ENCODE measurements around the gene MCCD1. TPM values are rescaled to one million over a fixed set of nuclear protein-coding genes. Genes with fewer than 3 reads are reported as not detected.

Gene MCCD1
- total and polyA plus RNA-seq, 2 of the 13 experiments (the other 11 are each of a cell fraction or from before 2014, with no cell fraction given): 0.15 TPM; not detected in 1

DNA sequence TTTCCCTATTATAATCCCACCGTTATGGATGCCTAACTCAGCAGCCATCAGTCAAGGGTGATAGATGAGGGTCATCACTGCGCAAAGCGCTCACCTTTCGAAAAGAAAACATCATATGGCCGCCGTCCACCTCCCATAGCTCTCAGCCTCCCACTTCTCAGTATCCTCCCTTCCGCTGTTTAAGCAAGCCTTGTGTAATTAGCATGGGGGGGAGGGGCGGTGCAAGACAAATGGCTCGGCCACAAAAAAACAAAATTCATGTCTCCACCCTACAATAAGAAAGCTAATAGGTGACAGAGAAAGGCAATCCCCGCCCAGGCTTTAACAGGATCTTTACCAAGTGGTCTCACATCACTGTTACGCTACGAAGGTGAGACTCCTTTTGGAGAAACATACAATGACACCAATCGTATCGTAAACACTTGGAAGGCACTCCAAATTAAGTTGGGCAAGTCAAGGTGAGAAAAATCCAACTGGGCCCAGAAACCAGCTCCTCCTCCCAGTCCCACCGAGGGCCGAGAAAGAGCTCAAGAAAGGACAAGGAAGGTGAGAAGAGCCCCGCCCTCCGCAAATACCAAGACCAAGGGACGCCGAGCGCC lies 12.4 kb downstream of the MCCD1 start (continued):
- TF ChIP-seq, protein P1, sequence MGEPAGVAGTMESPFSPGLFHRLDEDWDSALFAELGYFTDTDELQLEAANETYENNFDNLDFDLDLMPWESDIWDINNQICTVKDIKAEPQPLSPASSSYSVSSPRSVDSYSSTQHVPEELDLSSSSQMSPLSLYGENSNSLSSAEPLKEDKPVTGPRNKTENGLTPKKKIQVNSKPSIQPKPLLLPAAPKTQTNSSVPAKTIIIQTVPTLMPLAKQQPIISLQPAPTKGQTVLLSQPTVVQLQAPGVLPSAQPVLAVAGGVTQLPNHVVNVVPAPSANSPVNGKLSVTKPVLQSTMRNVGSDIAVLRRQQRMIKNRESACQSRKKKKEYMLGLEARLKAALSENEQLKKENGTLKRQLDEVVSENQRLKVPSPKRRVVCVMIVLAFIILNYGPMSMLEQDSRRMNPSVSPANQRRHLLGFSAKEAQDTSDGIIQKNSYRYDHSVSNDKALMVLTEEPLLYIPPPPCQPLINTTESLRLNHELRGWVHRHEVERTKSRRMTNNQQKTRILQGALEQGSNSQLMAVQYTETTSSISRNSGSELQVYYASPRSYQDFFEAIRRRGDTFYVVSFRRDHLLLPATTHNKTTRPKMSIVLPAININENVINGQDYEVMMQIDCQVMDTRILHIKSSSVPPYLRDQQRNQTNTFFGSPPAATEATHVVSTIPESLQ (CRISPR knock-in tag; conservative IDR thresholded peaks at IDR 0.05): no peak
- no peak for TF ChIP-seq SP1 (IDR thresholded peaks at IDR 0.05)
- TF ChIP-seq SP1 (CRISPR knock-in tag; IDR thresholded peaks at IDR 0.05): no peak
- no peak for TF ChIP-seq CBX1 (IDR thresholded peaks at IDR 0.05; ENCODE audit: low read depth)
- TF ChIP-seq ZNF33A (CRISPR knock-in tag; IDR thresholded peaks at IDR 0.05; ENCODE audit: borderline replicate concordance): no peak
- TF ChIP-seq, protein P2, sequence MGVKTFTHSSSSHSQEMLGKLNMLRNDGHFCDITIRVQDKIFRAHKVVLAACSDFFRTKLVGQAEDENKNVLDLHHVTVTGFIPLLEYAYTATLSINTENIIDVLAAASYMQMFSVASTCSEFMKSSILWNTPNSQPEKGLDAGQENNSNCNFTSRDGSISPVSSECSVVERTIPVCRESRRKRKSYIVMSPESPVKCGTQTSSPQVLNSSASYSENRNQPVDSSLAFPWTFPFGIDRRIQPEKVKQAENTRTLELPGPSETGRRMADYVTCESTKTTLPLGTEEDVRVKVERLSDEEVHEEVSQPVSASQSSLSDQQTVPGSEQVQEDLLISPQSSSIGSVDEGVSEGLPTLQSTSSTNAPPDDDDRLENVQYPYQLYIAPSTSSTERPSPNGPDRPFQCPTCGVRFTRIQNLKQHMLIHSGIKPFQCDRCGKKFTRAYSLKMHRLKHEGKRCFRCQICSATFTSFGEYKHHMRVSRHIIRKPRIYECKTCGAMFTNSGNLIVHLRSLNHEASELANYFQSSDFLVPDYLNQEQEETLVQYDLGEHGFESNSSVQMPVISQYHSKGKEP (CRISPR knock-in tag; IDR thresholded peaks at IDR 0.05): no peak
- no peak for TF ChIP-seq SMYD3 (CRISPR knock-in tag; IDR thresholded peaks at IDR 0.05)
- TF ChIP-seq, protein P3, sequence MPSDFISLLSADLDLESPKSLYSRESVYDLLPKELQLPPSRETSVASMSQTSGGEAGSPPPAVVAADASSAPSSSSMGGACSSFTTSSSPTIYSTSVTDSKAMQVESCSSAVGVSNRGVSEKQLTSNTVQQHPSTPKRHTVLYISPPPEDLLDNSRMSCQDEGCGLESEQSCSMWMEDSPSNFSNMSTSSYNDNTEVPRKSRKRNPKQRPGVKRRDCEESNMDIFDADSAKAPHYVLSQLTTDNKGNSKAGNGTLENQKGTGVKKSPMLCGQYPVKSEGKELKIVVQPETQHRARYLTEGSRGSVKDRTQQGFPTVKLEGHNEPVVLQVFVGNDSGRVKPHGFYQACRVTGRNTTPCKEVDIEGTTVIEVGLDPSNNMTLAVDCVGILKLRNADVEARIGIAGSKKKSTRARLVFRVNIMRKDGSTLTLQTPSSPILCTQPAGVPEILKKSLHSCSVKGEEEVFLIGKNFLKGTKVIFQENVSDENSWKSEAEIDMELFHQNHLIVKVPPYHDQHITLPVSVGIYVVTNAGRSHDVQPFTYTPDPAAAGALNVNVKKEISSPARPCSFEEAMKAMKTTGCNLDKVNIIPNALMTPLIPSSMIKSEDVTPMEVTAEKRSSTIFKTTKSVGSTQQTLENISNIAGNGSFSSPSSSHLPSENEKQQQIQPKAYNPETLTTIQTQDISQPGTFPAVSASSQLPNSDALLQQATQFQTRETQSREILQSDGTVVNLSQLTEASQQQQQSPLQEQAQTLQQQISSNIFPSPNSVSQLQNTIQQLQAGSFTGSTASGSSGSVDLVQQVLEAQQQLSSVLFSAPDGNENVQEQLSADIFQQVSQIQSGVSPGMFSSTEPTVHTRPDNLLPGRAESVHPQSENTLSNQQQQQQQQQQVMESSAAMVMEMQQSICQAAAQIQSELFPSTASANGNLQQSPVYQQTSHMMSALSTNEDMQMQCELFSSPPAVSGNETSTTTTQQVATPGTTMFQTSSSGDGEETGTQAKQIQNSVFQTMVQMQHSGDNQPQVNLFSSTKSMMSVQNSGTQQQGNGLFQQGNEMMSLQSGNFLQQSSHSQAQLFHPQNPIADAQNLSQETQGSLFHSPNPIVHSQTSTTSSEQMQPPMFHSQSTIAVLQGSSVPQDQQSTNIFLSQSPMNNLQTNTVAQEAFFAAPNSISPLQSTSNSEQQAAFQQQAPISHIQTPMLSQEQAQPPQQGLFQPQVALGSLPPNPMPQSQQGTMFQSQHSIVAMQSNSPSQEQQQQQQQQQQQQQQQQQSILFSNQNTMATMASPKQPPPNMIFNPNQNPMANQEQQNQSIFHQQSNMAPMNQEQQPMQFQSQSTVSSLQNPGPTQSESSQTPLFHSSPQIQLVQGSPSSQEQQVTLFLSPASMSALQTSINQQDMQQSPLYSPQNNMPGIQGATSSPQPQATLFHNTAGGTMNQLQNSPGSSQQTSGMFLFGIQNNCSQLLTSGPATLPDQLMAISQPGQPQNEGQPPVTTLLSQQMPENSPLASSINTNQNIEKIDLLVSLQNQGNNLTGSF (CRISPR knock-in tag; IDR thresholded peaks at IDR 0.05): no peak
- TF ChIP-seq, protein P4, sequence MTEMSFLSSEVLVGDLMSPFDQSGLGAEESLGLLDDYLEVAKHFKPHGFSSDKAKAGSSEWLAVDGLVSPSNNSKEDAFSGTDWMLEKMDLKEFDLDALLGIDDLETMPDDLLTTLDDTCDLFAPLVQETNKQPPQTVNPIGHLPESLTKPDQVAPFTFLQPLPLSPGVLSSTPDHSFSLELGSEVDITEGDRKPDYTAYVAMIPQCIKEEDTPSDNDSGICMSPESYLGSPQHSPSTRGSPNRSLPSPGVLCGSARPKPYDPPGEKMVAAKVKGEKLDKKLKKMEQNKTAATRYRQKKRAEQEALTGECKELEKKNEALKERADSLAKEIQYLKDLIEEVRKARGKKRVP (CRISPR knock-in tag; IDR thresholded peaks at IDR 0.05): 0 out of 4 replicates have a peak, but pooled peaks of 1 of the 2 experiments have one; percentile 14
- no peak for TF ChIP-seq NONO (IDR thresholded peaks at IDR 0.05)
- TF ChIP-seq NONO (CRISPR knock-in tag; conservative IDR thresholded peaks at IDR 0.05): no peak
- TF ChIP-seq RBM22 (optimal IDR thresholded peaks at IDR 0.05; ENCODE audit: low read length): no peak
- TF ChIP-seq GATA4 (IDR thresholded peaks at IDR 0.05; ENCODE audit: borderline replicate concordance, low read depth): no peak
- TF ChIP-seq GATAD1 (CRISPR knock-in tag; IDR thresholded peaks at IDR 0.05): no peak
- no peak; the same call in 1 of the 2 replicates for TF ChIP-seq ZFP1 (CRISPR knock-in tag; IDR thresholded peaks at IDR 0.05)
- TF ChIP-seq GTF3A (CRISPR knock-in tag; conservative IDR thresholded peaks at IDR 0.05): no peak
- TF ChIP-seq ZFP36 (IDR thresholded peaks at IDR 0.05; ENCODE audit: borderline replicate concordance, low read depth, low read length, partially characterized antibody): no peak
- TF ChIP-seq ZNF598 (CRISPR knock-in tag; IDR thresholded peaks at IDR 0.05; ENCODE audit: borderline replicate concordance): 0 out of 2 replicates have a peak, but pooled peaks have one; percentile 53
- TF ChIP-seq, protein P5, sequence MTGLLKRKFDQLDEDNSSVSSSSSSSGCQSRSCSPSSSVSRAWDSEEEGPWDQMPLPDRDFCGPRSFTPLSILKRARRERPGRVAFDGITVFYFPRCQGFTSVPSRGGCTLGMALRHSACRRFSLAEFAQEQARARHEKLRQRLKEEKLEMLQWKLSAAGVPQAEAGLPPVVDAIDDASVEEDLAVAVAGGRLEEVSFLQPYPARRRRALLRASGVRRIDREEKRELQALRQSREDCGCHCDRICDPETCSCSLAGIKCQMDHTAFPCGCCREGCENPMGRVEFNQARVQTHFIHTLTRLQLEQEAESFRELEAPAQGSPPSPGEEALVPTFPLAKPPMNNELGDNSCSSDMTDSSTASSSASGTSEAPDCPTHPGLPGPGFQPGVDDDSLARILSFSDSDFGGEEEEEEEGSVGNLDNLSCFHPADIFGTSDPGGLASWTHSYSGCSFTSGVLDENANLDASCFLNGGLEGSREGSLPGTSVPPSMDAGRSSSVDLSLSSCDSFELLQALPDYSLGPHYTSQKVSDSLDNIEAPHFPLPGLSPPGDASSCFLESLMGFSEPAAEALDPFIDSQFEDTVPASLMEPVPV (CRISPR knock-in tag; IDR thresholded peaks at IDR 0.05): no peak

All from HepG2 (cell line).